ENCODE measurements around the gene BCAS3.
"Not testable (repeated sequence)": the region's sequence is repeated elsewhere in the genome, so short reads cannot be mapped to it uniquely, and the experiment has no call there.

Gene BCAS3

DNA sequence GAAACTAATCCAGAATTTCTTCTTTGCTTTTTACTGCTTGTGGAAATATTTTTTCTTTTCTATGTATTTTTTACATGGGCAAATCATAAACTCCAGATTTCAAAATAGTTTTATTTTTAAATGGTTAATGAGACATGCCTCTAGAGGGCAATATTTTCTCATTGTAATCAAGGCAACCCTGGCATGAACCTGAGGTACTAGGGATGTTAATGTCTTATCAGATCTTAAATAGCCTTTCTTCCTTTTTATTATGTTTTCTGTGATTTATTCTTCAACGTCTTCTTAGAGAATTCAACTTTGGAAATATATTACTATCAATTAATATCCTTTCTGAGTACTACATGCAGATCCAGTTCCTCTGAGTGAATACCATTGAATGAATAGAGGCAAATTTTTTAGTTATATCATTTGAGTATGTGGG is 324.7 kb downstream of the BCAS3 start:
- no peak overlapping the region for H3K4me3 ChIP-seq (ENCODE audit: low read depth, low read length)
- no peak overlapping the region for H3K27ac ChIP-seq (ENCODE audit: low read depth, low read length)
- peak in 1 of 2 donors; percentile 61 for DNase-seq
- H2BK5ac ChIP-seq (ENCODE audit: low read depth, low read length, poor library complexity) = no peak overlapping the region
- H2AFZ ChIP-seq (ENCODE audit: insufficient read depth, low read length, poor library complexity) = no peak overlapping the region
- no peak overlapping the region for H3K18ac ChIP-seq (ENCODE audit: low read length)
- no CpG with 5 or more reads among the region's 1 CpG for WGBS (ENCODE audit: extremely low coverage, insufficient coverage, insufficient read length)
- H2BK12ac ChIP-seq (ENCODE audit: low read length) = no peak overlapping the region
- no peak overlapping the region for H4K12ac ChIP-seq (ENCODE audit: low read depth, low read length)
- no peaks in the 10 kb centered on the region for H3K27me3 ChIP-seq (ENCODE audit: insufficient read depth, low read length)
- no peaks in the 10 kb centered on the region for H3K4me1 ChIP-seq (ENCODE audit: control insufficient read depth in 1 of 2, insufficient read depth in 2 of 2, low read length in 2 of 2)
- no peaks in the 10 kb centered on the region for H3K36me3 ChIP-seq (ENCODE audit: control insufficient read depth in 1 of 2, insufficient read depth in 2 of 2, low read length in 2 of 2)
- no peak overlapping the region for H3K14ac ChIP-seq (ENCODE audit: low read length)
- H2BK120ac ChIP-seq (ENCODE audit: insufficient read depth, low read length, poor library complexity) = no peak overlapping the region
- H3K4ac ChIP-seq (ENCODE audit: low read depth, low read length) = no peak overlapping the region
- H3K79me1 ChIP-seq (ENCODE audit: low read length) = no peaks in the 10 kb centered on the region
- H2AK5ac ChIP-seq (ENCODE audit: low read length) = no peak overlapping the region
- H4K91ac ChIP-seq (ENCODE audit: low read depth, low read length) = no peak overlapping the region
- no peaks in the 10 kb centered on the region for H3K79me2 ChIP-seq (ENCODE audit: control insufficient read depth, insufficient read depth, low read length, poor library complexity)
- no peaks in the 10 kb centered on the region for H3K9me3 ChIP-seq (ENCODE audit: insufficient read depth, low read depth, low read length)
- no peak overlapping the region for H3K9ac ChIP-seq (ENCODE audit: low read length)
- H3K23ac ChIP-seq (ENCODE audit: low read length) = no peak overlapping the region
- H4K8ac ChIP-seq (ENCODE audit: low read depth, low read length) = no peak overlapping the region
- H3K4me2 ChIP-seq (ENCODE audit: low read length) = no peak overlapping the region

- no CpG with 5 or more reads among the region's 5 CpGs for WGBS (ENCODE audit: extremely low coverage, insufficient coverage, insufficient read length)
- DNase-seq = no peak
- Histone ChIP-seq H2BK120ac (ENCODE audit: insufficient read depth, low read length, poor library complexity) (no peak overlapping the region), H3K23ac (ENCODE audit: low read length) (no peak overlapping the region), H4K12ac (ENCODE audit: low read depth, low read length) (no peak overlapping the region), H3K36me3 (ENCODE audit: control insufficient read depth in 1 of 2, insufficient read depth in 2 of 2, low read length in 2 of 2) (no peaks in the 10 kb centered on the region), H3K27ac (ENCODE audit: low read depth, low read length) (no peak overlapping the region), H3K4ac (ENCODE audit: low read depth, low read length) (no peak overlapping the region), H4K8ac (ENCODE audit: low read depth, low read length) (no peak overlapping the region), H3K9ac (ENCODE audit: low read length) (no peak overlapping the region), H3K18ac (ENCODE audit: low read length) (no peak overlapping the region), H2AFZ (ENCODE audit: insufficient read depth, low read length, poor library complexity) (no peak overlapping the region), H2AK5ac (ENCODE audit: low read length) (no peak overlapping the region), H3K4me1 (ENCODE audit: control insufficient read depth in 1 of 2, insufficient read depth in 2 of 2, low read length in 2 of 2) (peaks cover 0 to 4% of the 10 kb centered on the region in 2 experiments), H4K91ac (ENCODE audit: low read depth, low read length) (no peak overlapping the region), H3K4me3 (ENCODE audit: low read depth, low read length) (no peak overlapping the region), H3K79me2 (ENCODE audit: control insufficient read depth, insufficient read depth, low read length, poor library complexity) (no peaks in the 10 kb centered on the region), H3K9me3 (ENCODE audit: insufficient read depth, low read depth, low read length) (no peaks in the 10 kb centered on the region), H3K14ac (ENCODE audit: low read length) (no peak overlapping the region), H3K4me2 (ENCODE audit: low read length) (no peak overlapping the region), H2BK12ac (ENCODE audit: low read length) (no peak overlapping the region), H3K79me1 (ENCODE audit: low read length) (no peaks in the 10 kb centered on the region), H3K27me3 (ENCODE audit: insufficient read depth, low read length) (no peaks in the 10 kb centered on the region), H2BK5ac (ENCODE audit: low read depth, low read length, poor library complexity) (no peak overlapping the region)
Observed at GRCh38 chr17:61005358-61005757, 327.7 kb downstream of the BCAS3 start.

GRCh38 chr17:61005958-61006357 is 328.3 kb downstream of the BCAS3 start:
- H3K79me2 ChIP-seq (ENCODE audit: control insufficient read depth, insufficient read depth, low read length, poor library complexity); H3K9me3 ChIP-seq (ENCODE audit: insufficient read depth, low read depth, low read length); H3K27me3 ChIP-seq (ENCODE audit: insufficient read depth, low read length); H4K91ac ChIP-seq (ENCODE audit: low read depth, low read length); H2AK5ac ChIP-seq (ENCODE audit: low read length); H4K8ac ChIP-seq (ENCODE audit: low read depth, low read length); H3K23ac ChIP-seq (ENCODE audit: low read length); H2BK5ac ChIP-seq (ENCODE audit: low read depth, low read length, poor library complexity); H2BK12ac ChIP-seq (ENCODE audit: low read length); H3K79me1 ChIP-seq (ENCODE audit: low read length); H3K36me3 ChIP-seq (ENCODE audit: control insufficient read depth in 1 of 2, insufficient read depth in 2 of 2, low read length in 2 of 2); H3K9ac ChIP-seq (ENCODE audit: low read length); DNase-seq; H3K4ac ChIP-seq (ENCODE audit: low read depth, low read length); H2BK120ac ChIP-seq (ENCODE audit: insufficient read depth, low read length, poor library complexity); H4K12ac ChIP-seq (ENCODE audit: low read depth, low read length); H3K14ac ChIP-seq (ENCODE audit: low read length); H3K27ac ChIP-seq (ENCODE audit: low read depth, low read length); H3K18ac ChIP-seq (ENCODE audit: low read length); H3K4me2 ChIP-seq (ENCODE audit: low read length); H2AFZ ChIP-seq (ENCODE audit: insufficient read depth, low read length, poor library complexity); H3K4me1 ChIP-seq (ENCODE audit: control insufficient read depth in 1 of 2, insufficient read depth in 2 of 2, low read length in 2 of 2); H3K4me3 ChIP-seq (ENCODE audit: low read depth, low read length): not testable (repeated sequence)
- no CpG with 5 or more reads among the region's 3 CpGs for WGBS (ENCODE audit: extremely low coverage, insufficient coverage, insufficient read length)

- Histone ChIP-seq H3K18ac (ENCODE audit: low read length) (no peak overlapping the region), H3K4me3 (ENCODE audit: low read depth, low read length) (no peak overlapping the region), H2BK5ac (ENCODE audit: low read depth, low read length, poor library complexity) (no peak overlapping the region), H2AK5ac (ENCODE audit: low read length) (no peak overlapping the region), H3K27ac (ENCODE audit: low read depth, low read length) (no peak overlapping the region), H3K79me2 (ENCODE audit: control insufficient read depth, insufficient read depth, low read length, poor library complexity) (no peaks in the 10 kb centered on the region), H3K36me3 (ENCODE audit: control insufficient read depth in 1 of 2, insufficient read depth in 2 of 2, low read length in 2 of 2) (no peaks in the 10 kb centered on the region), H2BK12ac (ENCODE audit: low read length) (no peak overlapping the region), H2BK120ac (ENCODE audit: insufficient read depth, low read length, poor library complexity) (no peak overlapping the region), H3K9ac (ENCODE audit: low read length) (no peak overlapping the region), H4K12ac (ENCODE audit: low read depth, low read length) (no peak overlapping the region), H2AFZ (ENCODE audit: insufficient read depth, low read length, poor library complexity) (no peak overlapping the region), H3K14ac (ENCODE audit: low read length) (no peak overlapping the region), H3K79me1 (ENCODE audit: low read length) (no peaks in the 10 kb centered on the region), H3K4me1 (ENCODE audit: control insufficient read depth in 1 of 2, insufficient read depth in 2 of 2, low read length in 2 of 2) (peaks cover 0 to 4% of the 10 kb centered on the region in 2 experiments), H3K4me2 (ENCODE audit: low read length) (no peak overlapping the region), H3K27me3 (ENCODE audit: insufficient read depth, low read length) (no peaks in the 10 kb centered on the region), H3K9me3 (ENCODE audit: insufficient read depth, low read depth, low read length) (no peaks in the 10 kb centered on the region), H4K91ac (ENCODE audit: low read depth, low read length) (no peak overlapping the region), H4K8ac (ENCODE audit: low read depth, low read length) (no peak overlapping the region), H3K23ac (ENCODE audit: low read length) (no peak overlapping the region), H3K4ac (ENCODE audit: low read depth, low read length) (no peak overlapping the region)
- WGBS (ENCODE audit: extremely low coverage, insufficient coverage, insufficient read length) = no CpG with 5 or more reads among the region's 3 CpGs
- DNase-seq = peak in 1 of 2 donors; percentile 13
Observed at GRCh38 chr17:61007980-61008379, 330.3 kb downstream of the BCAS3 start.
